ENCODE measurements around the gene MIPEP.

MIPEP gene

DNA sequence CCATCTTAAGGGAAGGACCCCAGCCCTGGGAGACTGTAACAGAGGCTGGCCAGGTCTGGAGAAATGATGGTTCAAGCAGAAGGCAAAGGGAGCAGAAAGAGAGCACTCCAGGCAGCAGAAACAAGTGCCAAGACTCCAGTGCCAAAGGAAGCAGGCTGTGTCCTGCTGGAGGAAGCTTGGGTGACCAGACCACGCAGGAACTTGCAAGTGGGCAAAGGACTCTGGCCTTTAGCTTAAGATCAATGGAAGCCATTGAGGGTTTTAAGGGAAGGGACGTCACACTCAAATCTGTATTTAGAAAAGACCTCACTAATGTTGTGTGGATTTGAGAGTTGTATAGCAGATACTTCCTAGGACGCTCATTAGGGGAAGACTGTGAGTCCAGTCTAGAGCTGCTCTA is 95.5 kb downstream of the MIPEP start:
- no peak overlapping the region for H3K4me3 ChIP-seq (ENCODE audit: control insufficient read depth in 1 of 7, extremely low read depth in 1 of 7, insufficient read depth in 4 of 7, low read depth in 2 of 7, low read length in 6 of 7)
- WGBS (ENCODE audit: insufficient coverage): 92% methylated on average over 3 of the region's 3 CpGs
- peaks cover 0 to 11% (median 0%) of the 10 kb centered on the region in 5 experiments for H3K9me3 ChIP-seq (ENCODE audit: control extremely low read depth in 1 of 5, control insufficient read depth in 4 of 5, insufficient read depth in 2 of 5, low read depth in 1 of 5, low read length in 4 of 5)
- peaks cover 0 to 7% (median 1%) of the 10 kb centered on the region in 4 experiments for H3K4me1 ChIP-seq (ENCODE audit: control extremely low read depth in 1 of 4, control insufficient read depth in 4 of 4, insufficient read depth in 4 of 4, low read length in 3 of 4)
- peaks cover 2 to 12% (median 9%) of the 10 kb centered on the region in 4 experiments for H3K36me3 ChIP-seq (ENCODE audit: control insufficient read depth in 4 of 4, insufficient read depth in 4 of 4, low read length in 3 of 4)
- H3K27ac ChIP-seq (ENCODE audit: insufficient read depth in 1 of 2, low read depth in 1 of 2, low read length in 2 of 2, poor library complexity in 1 of 2, severe bottlenecking in 2 of 2): no peak overlapping the region
- ChIA-PET POLR2A (no interaction called here), CTCF (interaction anchor here (1.0 kb wide), 1 partner anchor 73 kb away, joined by 3 read pairs; no protein-coding TSS in a partner anchor)
- no peak for DNase-seq
- H3K27me3 ChIP-seq (replicated peaks in 2 of 5; ENCODE audit: control insufficient read depth in 4 of 5, insufficient read depth in 5 of 5, low read length in 4 of 5): no peaks in the 10 kb centered on the region

DNA sequence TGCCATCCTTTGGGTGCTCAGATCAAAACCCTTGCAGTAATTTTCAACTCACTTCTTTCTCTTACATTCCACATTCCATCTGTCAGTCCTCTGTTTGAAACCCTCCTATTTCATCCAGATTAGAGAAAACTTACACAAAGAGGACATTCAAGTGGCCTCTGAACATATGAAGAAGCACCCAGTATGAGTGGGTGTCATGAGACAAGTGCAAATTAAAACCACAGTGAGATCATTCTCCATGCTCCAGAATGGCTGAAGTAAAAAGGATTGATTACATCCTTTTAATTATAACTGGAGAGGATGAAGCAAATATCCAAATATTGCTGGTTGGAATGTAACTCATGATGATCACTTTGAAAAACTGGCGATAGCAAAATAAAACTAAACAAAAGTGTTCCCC is 96.5 kb downstream of the MIPEP start:
- H3K36me3 ChIP-seq (ENCODE audit: control insufficient read depth in 4 of 4, insufficient read depth in 4 of 4, low read length in 3 of 4): peaks cover 0 to 10% (median 6%) of the 10 kb centered on the region in 4 experiments
- POLR2A ChIA-PET: no interaction called here
- no CpG with 5 or more reads among the region's 1 CpG for WGBS (ENCODE audit: insufficient coverage)
- peaks cover 0 to 7% (median 1%) of the 10 kb centered on the region in 4 experiments for H3K4me1 ChIP-seq (ENCODE audit: control extremely low read depth in 1 of 4, control insufficient read depth in 4 of 4, insufficient read depth in 4 of 4, low read length in 3 of 4)
- no peaks in the 10 kb centered on the region for H3K27me3 ChIP-seq (replicated peaks in 2 of 5; ENCODE audit: control insufficient read depth in 4 of 5, insufficient read depth in 5 of 5, low read length in 4 of 5)
- CTCF ChIA-PET: interaction anchor here (1.0 kb wide), 1 partner anchor 74 kb away, joined by 3 read pairs; no protein-coding TSS in a partner anchor
- DNase-seq: no peak
- H3K9me3 ChIP-seq (ENCODE audit: control extremely low read depth in 1 of 5, control insufficient read depth in 4 of 5, insufficient read depth in 2 of 5, low read depth in 1 of 5, low read length in 4 of 5): peaks cover 0 to 2% (median 0%) of the 10 kb centered on the region in 5 experiments
- H3K4me3 ChIP-seq (ENCODE audit: control insufficient read depth in 1 of 7, extremely low read depth in 1 of 7, insufficient read depth in 4 of 7, low read depth in 2 of 7, low read length in 6 of 7): no peak overlapping the region
- H3K27ac ChIP-seq (ENCODE audit: insufficient read depth in 1 of 2, low read depth in 1 of 2, low read length in 2 of 2, poor library complexity in 1 of 2, severe bottlenecking in 2 of 2): no peak overlapping the region

DNA sequence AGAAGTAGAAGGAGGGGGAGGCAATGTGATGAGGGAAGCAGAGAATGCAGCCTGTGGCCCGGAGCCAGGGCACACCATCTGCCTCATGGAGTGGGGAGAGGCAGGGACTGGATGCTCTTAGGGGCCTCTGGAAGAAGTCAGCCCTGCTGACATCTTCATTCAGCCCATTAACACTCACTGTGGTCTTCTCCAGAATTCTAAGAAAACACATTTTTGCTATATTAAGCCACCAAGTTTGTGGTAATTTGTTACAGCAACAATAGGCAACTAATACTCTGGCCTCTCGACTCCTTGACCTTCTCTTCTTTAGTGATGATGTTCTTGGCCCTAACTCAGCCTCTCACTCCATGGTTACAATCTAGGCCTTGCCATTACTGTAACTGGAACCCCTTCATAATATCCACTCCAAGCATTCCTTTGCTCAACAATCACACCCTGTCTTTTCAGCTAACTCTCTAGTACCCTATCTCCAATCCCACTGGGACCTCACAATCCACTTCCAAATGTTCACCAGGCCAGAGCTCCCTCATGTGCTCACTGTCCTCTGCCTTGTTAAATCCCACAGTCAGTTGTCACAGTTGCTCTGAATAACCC is 98.5 kb downstream of the MIPEP start:
- Histone ChIP-seq H3K36me3 (ENCODE audit: control insufficient read depth in 4 of 4, insufficient read depth in 4 of 4, low read length in 3 of 4) (peaks cover 0 to 5% (median 0%) of the 10 kb centered on the region in 4 experiments), H3K9me3 (ENCODE audit: control extremely low read depth in 1 of 5, control insufficient read depth in 4 of 5, insufficient read depth in 2 of 5, low read depth in 1 of 5, low read length in 4 of 5) (no peaks in the 10 kb centered on the region), H3K27ac (ENCODE audit: insufficient read depth in 1 of 2, low read depth in 1 of 2, low read length in 2 of 2, poor library complexity in 1 of 2, severe bottlenecking in 2 of 2) (no peak overlapping the region), H3K27me3 (replicated peaks in 2 of 5; ENCODE audit: control insufficient read depth in 4 of 5, insufficient read depth in 5 of 5, low read length in 4 of 5) (no peaks in the 10 kb centered on the region), H3K4me3 (ENCODE audit: control insufficient read depth in 1 of 7, extremely low read depth in 1 of 7, insufficient read depth in 4 of 7, low read depth in 2 of 7, low read length in 6 of 7) (no peak overlapping the region), H3K4me1 (ENCODE audit: control extremely low read depth in 1 of 4, control insufficient read depth in 4 of 4, insufficient read depth in 4 of 4, low read length in 3 of 4) (peaks cover 0 to 7% (median 1%) of the 10 kb centered on the region in 4 experiments)
- CTCF ChIA-PET: no interaction called here
- POLR2A ChIA-PET: no interaction called here
- DNase-seq: no peak
- 100% methylated on average over 2 of the region's 2 CpGs for WGBS (ENCODE audit: insufficient coverage)

DNA sequence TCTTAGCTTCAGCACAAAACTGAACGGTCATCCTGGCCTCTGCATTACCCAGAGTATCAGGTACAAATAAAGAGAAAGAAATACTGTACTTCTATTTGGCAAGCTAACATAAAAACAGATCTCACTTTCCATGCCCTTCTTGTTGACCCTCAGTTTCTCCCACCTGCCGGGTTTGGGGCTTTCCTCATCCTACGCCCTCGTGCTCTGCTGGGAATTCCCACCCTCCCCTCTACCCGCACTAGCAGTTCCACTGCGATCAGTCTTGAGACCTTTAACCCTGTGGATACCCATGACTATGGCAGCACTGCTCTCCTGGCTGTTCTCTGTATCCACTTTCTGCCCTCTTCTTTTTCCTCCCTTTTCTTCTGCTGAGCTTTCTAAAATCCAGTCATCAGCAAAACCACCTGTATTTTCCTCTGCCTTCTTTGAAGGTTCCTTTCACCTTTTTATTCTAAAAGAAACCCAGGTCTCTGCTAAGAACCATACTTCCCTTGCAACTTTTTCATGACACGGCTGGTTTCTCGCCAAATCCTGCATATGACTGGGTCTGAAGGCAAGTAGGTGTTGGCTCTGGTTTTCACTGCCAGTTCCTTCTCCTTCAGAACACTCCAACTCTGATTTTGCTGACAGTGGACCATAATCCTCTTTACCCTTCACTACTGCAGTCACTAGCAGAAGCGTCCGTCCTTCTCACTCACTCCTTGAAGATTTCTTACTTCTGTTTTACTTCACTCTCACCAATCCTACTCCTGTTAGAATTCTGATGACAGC is 99.4 kb downstream of the MIPEP start:
- Histone ChIP-seq H3K4me3 (ENCODE audit: control insufficient read depth in 1 of 7, extremely low read depth in 1 of 7, insufficient read depth in 4 of 7, low read depth in 2 of 7, low read length in 6 of 7) (no peak overlapping the region), H3K27ac (ENCODE audit: insufficient read depth in 1 of 2, low read depth in 1 of 2, low read length in 2 of 2, poor library complexity in 1 of 2, severe bottlenecking in 2 of 2) (no peak overlapping the region), H3K4me1 (ENCODE audit: control extremely low read depth in 1 of 4, control insufficient read depth in 4 of 4, insufficient read depth in 4 of 4, low read length in 3 of 4) (peaks cover 0 to 4% (median 1%) of the 10 kb centered on the region in 4 experiments), H3K9me3 (ENCODE audit: control extremely low read depth in 1 of 5, control insufficient read depth in 4 of 5, insufficient read depth in 2 of 5, low read depth in 1 of 5, low read length in 4 of 5) (no peaks in the 10 kb centered on the region), H3K36me3 (ENCODE audit: control insufficient read depth in 4 of 4, insufficient read depth in 4 of 4, low read length in 3 of 4) (peaks cover 0 to 5% (median 0%) of the 10 kb centered on the region in 4 experiments), H3K27me3 (replicated peaks in 2 of 5; ENCODE audit: control insufficient read depth in 4 of 5, insufficient read depth in 5 of 5, low read length in 4 of 5) (no peaks in the 10 kb centered on the region)
- WGBS (ENCODE audit: insufficient coverage): 88% methylated on average over 8 of the region's 10 CpGs
- DNase-seq: no peak
- CTCF ChIA-PET: interaction anchor here (1.6 kb wide), 2 partner anchors 10 to 11 kb away, joined by 4 to 5 read pairs; no protein-coding TSS in a partner anchor
- POLR2A ChIA-PET: no interaction called here

DNA sequence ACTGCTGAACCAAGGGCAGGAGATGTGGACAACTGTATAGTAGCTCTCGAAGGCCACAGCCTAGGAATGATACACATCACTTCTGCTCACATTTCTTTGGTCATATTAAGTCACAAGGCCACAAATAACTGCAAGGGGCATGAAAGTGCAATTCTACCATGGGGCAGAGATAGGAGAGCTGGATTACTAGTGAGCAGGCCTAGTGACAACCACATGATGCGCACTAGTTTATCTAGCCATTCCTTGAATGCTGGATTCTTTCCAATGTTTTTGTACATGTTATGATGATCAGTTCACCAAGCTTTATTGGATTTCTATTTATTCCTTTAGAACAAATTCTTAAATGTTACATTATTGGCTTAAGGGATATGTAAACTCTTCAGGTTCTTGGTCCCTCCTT is 100.7 kb downstream of the MIPEP start:
- POLR2A ChIA-PET: no interaction called here
- Histone ChIP-seq H3K4me3 (ENCODE audit: control insufficient read depth in 1 of 7, extremely low read depth in 1 of 7, insufficient read depth in 4 of 7, low read depth in 2 of 7, low read length in 6 of 7) (no peak overlapping the region), H3K9me3 (ENCODE audit: control extremely low read depth in 1 of 5, control insufficient read depth in 4 of 5, insufficient read depth in 2 of 5, low read depth in 1 of 5, low read length in 4 of 5) (no peaks in the 10 kb centered on the region), H3K27me3 (replicated peaks in 2 of 5; ENCODE audit: control insufficient read depth in 4 of 5, insufficient read depth in 5 of 5, low read length in 4 of 5) (no peaks in the 10 kb centered on the region), H3K36me3 (ENCODE audit: control insufficient read depth in 4 of 4, insufficient read depth in 4 of 4, low read length in 3 of 4) (no peaks in the 10 kb centered on the region), H3K27ac (ENCODE audit: insufficient read depth in 1 of 2, low read depth in 1 of 2, low read length in 2 of 2, poor library complexity in 1 of 2, severe bottlenecking in 2 of 2) (no peak overlapping the region), H3K4me1 (ENCODE audit: control extremely low read depth in 1 of 4, control insufficient read depth in 4 of 4, insufficient read depth in 4 of 4, low read length in 3 of 4) (no peaks in the 10 kb centered on the region)
- WGBS (ENCODE audit: insufficient coverage): 94% methylated on average over 2 of the region's 2 CpGs
- CTCF ChIA-PET: interaction anchor here (1.6 kb wide), 2 partner anchors 9 to 11 kb away, joined by 4 to 5 read pairs; no protein-coding TSS in a partner anchor
- no peak for DNase-seq

DNA sequence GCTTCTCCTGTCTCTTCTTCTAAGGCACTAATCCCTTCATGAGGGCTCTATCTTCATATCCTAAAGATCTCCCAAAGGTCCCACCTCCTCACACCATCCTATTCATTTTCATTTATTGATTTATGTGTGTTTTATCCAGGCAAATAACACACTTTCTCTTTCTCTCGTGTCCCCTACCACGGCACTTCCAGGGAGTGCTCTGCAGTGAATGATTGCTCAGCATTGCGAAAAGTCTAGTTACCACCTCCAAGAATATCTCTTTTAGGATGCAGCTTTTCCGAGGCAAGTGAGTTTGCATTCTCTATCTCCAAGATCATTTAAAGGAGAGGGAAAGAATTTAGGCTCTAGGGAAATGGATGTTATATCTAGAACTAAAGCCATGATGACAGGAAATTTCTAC is 101.7 kb downstream of the MIPEP start:
- H3K4me1 ChIP-seq (ENCODE audit: control extremely low read depth in 1 of 4, control insufficient read depth in 4 of 4, insufficient read depth in 4 of 4, low read length in 3 of 4): no peaks in the 10 kb centered on the region
- H3K4me3 ChIP-seq (ENCODE audit: control insufficient read depth in 1 of 7, extremely low read depth in 1 of 7, insufficient read depth in 4 of 7, low read depth in 2 of 7, low read length in 6 of 7): no peak overlapping the region
- DNase-seq: no peak
- H3K36me3 ChIP-seq (ENCODE audit: control insufficient read depth in 4 of 4, insufficient read depth in 4 of 4, low read length in 3 of 4): no peaks in the 10 kb centered on the region
- H3K9me3 ChIP-seq (ENCODE audit: control extremely low read depth in 1 of 5, control insufficient read depth in 4 of 5, insufficient read depth in 2 of 5, low read depth in 1 of 5, low read length in 4 of 5): no peaks in the 10 kb centered on the region
- H3K27me3 ChIP-seq (replicated peaks in 2 of 5; ENCODE audit: control insufficient read depth in 4 of 5, insufficient read depth in 5 of 5, low read length in 4 of 5): no peaks in the 10 kb centered on the region
- WGBS (ENCODE audit: insufficient coverage): 86% methylated on average over 3 of the region's 4 CpGs
- H3K27ac ChIP-seq (ENCODE audit: insufficient read depth in 1 of 2, low read depth in 1 of 2, low read length in 2 of 2, poor library complexity in 1 of 2, severe bottlenecking in 2 of 2): no peak overlapping the region
- ChIA-PET CTCF (no interaction called here), POLR2A (no interaction called here)

DNA sequence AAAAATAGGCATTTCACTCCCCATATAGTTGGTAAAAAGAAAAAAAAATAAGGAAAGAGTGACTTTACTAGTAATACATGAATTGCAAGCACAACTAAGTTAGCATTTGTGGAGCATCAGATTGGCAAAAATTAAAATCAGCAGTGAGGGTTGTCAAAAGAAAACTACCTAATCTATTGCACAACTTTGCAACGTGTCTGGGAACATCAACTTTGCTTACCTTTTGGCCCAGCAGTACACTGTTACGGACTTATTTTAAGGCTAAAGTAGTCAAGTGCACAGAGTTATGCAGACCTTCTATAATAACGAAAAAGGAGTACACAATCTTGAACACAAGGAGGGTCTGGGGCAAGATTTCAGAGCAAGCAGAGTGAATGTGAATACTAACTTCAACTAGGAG is 102.6 kb downstream of the MIPEP start:
- no peaks in the 10 kb centered on the region for H3K4me1 ChIP-seq (ENCODE audit: control extremely low read depth in 1 of 4, control insufficient read depth in 4 of 4, insufficient read depth in 4 of 4, low read length in 3 of 4)
- POLR2A ChIA-PET: interaction anchor here (0.6 kb wide), 1 partner anchor 1313 kb away, joined by 3 read pairs; no protein-coding TSS in a partner anchor
- H3K4me3 ChIP-seq (ENCODE audit: control insufficient read depth in 1 of 7, extremely low read depth in 1 of 7, insufficient read depth in 4 of 7, low read depth in 2 of 7, low read length in 6 of 7): no peak overlapping the region
- H3K9me3 ChIP-seq (ENCODE audit: control extremely low read depth in 1 of 5, control insufficient read depth in 4 of 5, insufficient read depth in 2 of 5, low read depth in 1 of 5, low read length in 4 of 5): no peaks in the 10 kb centered on the region
- CTCF ChIA-PET: no interaction called here
- no peaks in the 10 kb centered on the region for H3K27me3 ChIP-seq (replicated peaks in 2 of 5; ENCODE audit: control insufficient read depth in 4 of 5, insufficient read depth in 5 of 5, low read length in 4 of 5)
- H3K27ac ChIP-seq (ENCODE audit: insufficient read depth in 1 of 2, low read depth in 1 of 2, low read length in 2 of 2, poor library complexity in 1 of 2, severe bottlenecking in 2 of 2): no peak overlapping the region
- H3K36me3 ChIP-seq (ENCODE audit: control insufficient read depth in 4 of 4, insufficient read depth in 4 of 4, low read length in 3 of 4): no peaks in the 10 kb centered on the region
- no peak for DNase-seq
- 100% methylated on average over 3 of the region's 3 CpGs for WGBS (ENCODE audit: insufficient coverage)
